Fibroblast of pulmonary artery (primary cell): ENCODE measurements around the gene SNAP29.
"Not testable (repeated sequence)": the region's sequence is repeated elsewhere in the genome, so short reads cannot be mapped to it uniquely, and the experiment has no call there.

Source experiments
- DNase-seq: peaks from one replicate; pipeline ENCODE4 v3.0.0-alpha.2; 2010; ENCODE audit warnings: low read depth
- H3K4me3 ChIP-seq: replicated peaks from 2 replicates; pipeline ENCODE4 v1.5.1; 2011; ENCODE audit warnings: low read depth, mild to moderate bottlenecking, control low read depth, low read length, moderate library complexity
- CTCF ChIP-seq: IDR thresholded peaks from 2 replicates; pipeline ENCODE4 v1.5.1; 2011; ENCODE audit warnings: mild to moderate bottlenecking, control low read depth, low read length, inconsistent platforms; ENCODE audit errors: missing control alignments

SNAP29 gene

GRCh38 chr22:20887375-20887774, 28.6 kb downstream of the SNAP29 start:
- no peak for TF ChIP-seq CTCF
- no peak for DNase-seq
- no peak overlapping the region for H3K4me3 ChIP-seq

GRCh38 chr22:20889025-20889704, 30.4 kb downstream of the SNAP29 start:
- H3K4me3 ChIP-seq: no peak overlapping the region
- TF ChIP-seq CTCF: no peak

GRCh38 chr22:20889904-20890540, 31.2 kb downstream of the SNAP29 start:
- no peak overlapping the region for H3K4me3 ChIP-seq

More at GRCh38 chr22:20889025-20889704, 30.4 kb downstream of the SNAP29 start:
- DNase-seq: no peak

GRCh38 chr22:20890975-20891374, 32.2 kb downstream of the SNAP29 start:
- no peak overlapping the region for H3K4me3 ChIP-seq
- DNase-seq: no peak
- no peak for TF ChIP-seq CTCF

More at GRCh38 chr22:20889904-20890540, 31.2 kb downstream of the SNAP29 start:
- DNase-seq: no peak
- TF ChIP-seq CTCF: no peak

- H3K4me3 ChIP-seq: not testable (repeated sequence)
Observed at GRCh38 chr22:20897737-20898136, 38.9 kb downstream of the SNAP29 start.

GRCh38 chr22:20899827-20900423, 41.1 kb downstream of the SNAP29 start:
- no peak for TF ChIP-seq CTCF
- no peak for DNase-seq
- no peak overlapping the region for H3K4me3 ChIP-seq

More at GRCh38 chr22:20897737-20898136, 38.9 kb downstream of the SNAP29 start:
- not testable (repeated sequence) for DNase-seq

- H3K4me3 ChIP-seq, DNase-seq: not testable (repeated sequence)
Observed at GRCh38 chr22:20901093-20902033, 42.6 kb downstream of the SNAP29 start.
